ENCODE measurements around the gene WDR91.
"Not testable (repeated sequence)": the region's sequence is repeated elsewhere in the genome, so short reads cannot be mapped to it uniquely, and the experiment has no call there.

Gene WDR91

GRCh38 chr7:135240441-135240840, 29.1 kb upstream of the WDR91 start:
- no peak overlapping the region for H3K9ac ChIP-seq (ENCODE audit: low read depth, low read length)
- H3K36me3 ChIP-seq (ENCODE audit: insufficient read depth, low read length) = no peaks in the 10 kb centered on the region
- H3K4me1 ChIP-seq (ENCODE audit: insufficient read depth, low read length) = no peaks in the 10 kb centered on the region
- H3K9me3 ChIP-seq (ENCODE audit: control insufficient read depth, insufficient read depth, low read length) = no peaks in the 10 kb centered on the region

GRCh38 chr7:135239263-135239662, 27.9 kb upstream of the WDR91 start:
- Histone ChIP-seq H3K9me3 (ENCODE audit: control insufficient read depth, insufficient read depth, low read length) (no peaks in the 10 kb centered on the region), H3K36me3 (ENCODE audit: insufficient read depth, low read length) (no peaks in the 10 kb centered on the region), H3K9ac (ENCODE audit: low read depth, low read length) (no peak overlapping the region), H3K4me1 (ENCODE audit: insufficient read depth, low read length) (no peaks in the 10 kb centered on the region)

DNA sequence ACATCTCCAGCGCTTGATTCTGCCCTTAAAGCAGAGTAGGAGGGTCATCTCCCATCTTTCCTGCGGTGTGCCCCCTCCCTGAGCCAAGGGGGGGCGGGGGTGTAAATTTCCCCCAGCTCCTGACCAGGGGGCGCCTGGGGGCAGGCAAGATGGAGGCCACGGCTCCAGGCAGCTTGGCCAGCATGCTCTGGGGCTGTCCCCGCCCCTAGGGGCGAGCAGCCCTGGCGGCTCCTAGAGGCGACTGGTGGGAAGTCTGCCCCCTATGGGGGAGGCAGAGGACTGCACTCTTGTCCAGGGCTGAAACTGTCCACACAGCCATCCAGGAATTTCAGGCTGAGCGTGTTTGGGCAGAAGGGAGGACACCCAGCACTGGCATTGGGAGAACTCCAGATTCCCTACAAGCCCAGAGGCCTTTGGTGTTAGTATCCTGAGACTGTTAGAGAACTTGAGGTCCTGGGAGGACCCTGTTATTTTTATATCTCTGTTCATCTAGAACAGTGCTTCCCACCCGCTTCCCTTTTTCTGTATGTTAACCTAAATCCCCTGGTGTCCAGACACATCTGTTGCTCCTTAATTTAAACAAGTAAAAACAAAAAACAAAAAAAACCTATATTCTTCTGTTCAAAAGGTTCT, 26.9 kb upstream of the WDR91 start:
- no peaks in the 10 kb centered on the region for H3K4me1 ChIP-seq (ENCODE audit: insufficient read depth, low read length)
- no peak overlapping the region for H3K9ac ChIP-seq (ENCODE audit: low read depth, low read length)
- H3K9me3 ChIP-seq (ENCODE audit: control insufficient read depth, insufficient read depth, low read length) = no peaks in the 10 kb centered on the region
- H3K36me3 ChIP-seq (ENCODE audit: insufficient read depth, low read length) = no peaks in the 10 kb centered on the region

DNA sequence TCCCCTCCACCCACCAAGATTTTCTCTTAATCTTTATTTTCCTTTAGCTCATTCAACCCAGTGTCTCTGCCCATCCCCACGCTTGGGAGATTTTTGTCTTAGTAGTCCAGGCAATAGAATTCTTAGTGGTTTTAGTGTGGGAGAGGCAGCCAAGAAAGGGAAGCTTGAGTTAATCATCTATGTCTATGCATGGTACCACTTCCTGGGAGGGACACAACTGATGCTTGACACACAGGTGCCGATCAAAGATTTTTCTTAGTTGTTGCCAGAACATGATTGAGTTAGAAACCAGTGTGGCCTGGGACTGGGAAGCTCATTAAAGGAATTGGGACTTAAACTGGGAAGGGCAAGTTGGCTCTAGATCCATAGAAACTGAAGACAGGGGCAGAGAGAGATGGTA, 25.4 kb upstream of the WDR91 start:
- H3K9me3 ChIP-seq (ENCODE audit: control insufficient read depth, insufficient read depth, low read length) = no peaks in the 10 kb centered on the region
- no peaks in the 10 kb centered on the region for H3K36me3 ChIP-seq (ENCODE audit: insufficient read depth, low read length)
- H3K9ac ChIP-seq (ENCODE audit: low read depth, low read length) = no peak overlapping the region
- no peaks in the 10 kb centered on the region for H3K4me1 ChIP-seq (ENCODE audit: insufficient read depth, low read length)

GRCh38 chr7:135235841-135236240, 24.5 kb upstream of the WDR91 start:
- Histone ChIP-seq H3K4me1 (ENCODE audit: insufficient read depth, low read length) (no peaks in the 10 kb centered on the region), H3K36me3 (ENCODE audit: insufficient read depth, low read length) (no peaks in the 10 kb centered on the region), H3K9ac (ENCODE audit: low read depth, low read length) (no peak overlapping the region), H3K9me3 (ENCODE audit: control insufficient read depth, insufficient read depth, low read length) (no peaks in the 10 kb centered on the region)

DNA sequence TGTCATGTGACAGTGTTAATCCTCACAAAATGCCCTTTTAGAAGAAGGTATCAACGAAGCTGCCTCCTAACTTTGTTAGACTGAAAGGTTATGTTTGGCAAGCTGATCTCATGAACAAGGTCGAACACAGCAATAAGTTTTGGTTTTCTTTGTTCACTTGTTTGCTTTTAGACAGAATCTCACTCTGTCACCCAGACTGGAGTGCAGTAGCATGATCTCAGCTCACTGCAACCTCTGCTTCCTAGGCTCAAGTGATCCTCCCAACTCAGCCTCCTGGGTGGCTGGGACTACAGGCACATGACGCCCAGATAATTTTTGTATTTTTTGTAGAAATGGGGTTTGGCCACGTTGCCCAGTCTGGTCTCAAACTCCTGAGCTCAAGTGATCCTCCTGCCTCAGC, 23.4 kb upstream of the WDR91 start:
- Histone ChIP-seq H3K9ac (ENCODE audit: low read depth, low read length) (no peak overlapping the region), H3K4me1 (ENCODE audit: insufficient read depth, low read length) (no peaks in the 10 kb centered on the region), H3K9me3 (ENCODE audit: control insufficient read depth, insufficient read depth, low read length) (no peaks in the 10 kb centered on the region), H3K36me3 (ENCODE audit: insufficient read depth, low read length) (no peaks in the 10 kb centered on the region)

- not testable (repeated sequence) for H3K9ac ChIP-seq (ENCODE audit: low read depth, low read length); H3K4me1 ChIP-seq (ENCODE audit: insufficient read depth, low read length); H3K9me3 ChIP-seq (ENCODE audit: control insufficient read depth, insufficient read depth, low read length); H3K36me3 ChIP-seq (ENCODE audit: insufficient read depth, low read length)
Measured at GRCh38 chr7:135234095-135234494, 22.8 kb upstream of the WDR91 start.

GRCh38 chr7:135233570-135233969, 22.2 kb upstream of the WDR91 start, which contains the start of gene STRA8:
TSS of gene STRA8 (plus strand) at chr7:135233838. CDS start at chr7:135240525, 6,687 bp downstream.
- no peaks in the 10 kb centered on the region for H3K9me3 ChIP-seq (ENCODE audit: control insufficient read depth, insufficient read depth, low read length)
- H3K4me1 ChIP-seq (ENCODE audit: insufficient read depth, low read length) = no peaks in the 10 kb centered on the region
- no peak within 1 kb of the TSS for H3K9ac ChIP-seq (ENCODE audit: low read depth, low read length)

DNA sequence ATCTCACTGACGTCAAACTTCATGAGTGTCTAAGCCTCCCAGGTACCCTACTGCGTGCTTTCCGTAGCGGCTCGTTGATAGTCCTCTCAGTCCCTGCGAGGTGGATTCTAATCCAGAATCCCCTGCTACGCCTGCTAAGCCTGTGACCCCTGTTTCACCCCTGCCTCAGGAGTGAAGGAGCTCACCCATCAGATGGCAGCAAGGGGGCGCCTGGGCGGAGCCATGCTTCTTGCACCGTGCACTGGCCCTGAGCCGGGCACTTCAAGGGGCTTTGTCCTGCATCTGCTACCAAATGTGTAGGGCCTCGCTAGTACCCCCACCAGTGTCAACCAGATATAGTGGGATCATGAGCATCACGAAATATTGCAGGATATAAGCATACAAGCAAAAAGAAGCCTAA, 21.4 kb upstream of the WDR91 start:
- Histone ChIP-seq H3K9me3 (ENCODE audit: control insufficient read depth, insufficient read depth, low read length) (no peaks in the 10 kb centered on the region), H3K4me1 (ENCODE audit: insufficient read depth, low read length) (no peaks in the 10 kb centered on the region), H3K36me3 (ENCODE audit: insufficient read depth, low read length) (no peaks in the 10 kb centered on the region), H3K9ac (ENCODE audit: low read depth, low read length) (no peak overlapping the region)

More at GRCh38 chr7:135233570-135233969, 22.2 kb upstream of the WDR91 start, which contains the start of gene STRA8:
- H3K36me3 ChIP-seq (ENCODE audit: insufficient read depth, low read length) = no peaks in the 10 kb centered on the region

GRCh38 chr7:135232087-135232486, 20.8 kb upstream of the WDR91 start:
- Histone ChIP-seq H3K4me1 (ENCODE audit: insufficient read depth, low read length) (no peaks in the 10 kb centered on the region), H3K9ac (ENCODE audit: low read depth, low read length) (no peak overlapping the region), H3K9me3 (ENCODE audit: control insufficient read depth, insufficient read depth, low read length) (no peaks in the 10 kb centered on the region), H3K36me3 (ENCODE audit: insufficient read depth, low read length) (no peaks in the 10 kb centered on the region)

DNA sequence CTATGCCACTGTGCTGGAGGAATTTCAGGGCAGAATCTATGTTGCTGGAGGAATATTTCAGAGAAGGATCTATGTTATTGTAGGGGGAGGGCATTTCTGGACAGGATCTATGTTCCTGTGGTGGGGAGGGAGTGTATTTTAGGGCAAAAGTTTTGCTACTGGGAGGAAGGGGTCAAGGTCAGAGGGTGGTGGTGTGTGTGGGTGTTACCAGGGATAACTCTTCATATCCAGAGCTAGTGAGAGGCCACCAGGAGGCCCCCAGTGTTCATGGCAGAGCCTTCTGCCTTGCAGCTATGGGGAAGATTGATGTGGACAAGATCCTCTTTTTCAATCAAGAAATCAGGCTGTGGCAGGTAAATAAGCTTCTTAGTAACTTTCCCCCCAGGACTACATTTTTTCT, 20.4 kb upstream of the WDR91 start:
- Histone ChIP-seq H3K4me1 (ENCODE audit: insufficient read depth, low read length) (no peaks in the 10 kb centered on the region), H3K9me3 (ENCODE audit: control insufficient read depth, insufficient read depth, low read length) (no peaks in the 10 kb centered on the region), H3K9ac (ENCODE audit: low read depth, low read length) (no peak overlapping the region), H3K36me3 (ENCODE audit: insufficient read depth, low read length) (no peaks in the 10 kb centered on the region)

DNA sequence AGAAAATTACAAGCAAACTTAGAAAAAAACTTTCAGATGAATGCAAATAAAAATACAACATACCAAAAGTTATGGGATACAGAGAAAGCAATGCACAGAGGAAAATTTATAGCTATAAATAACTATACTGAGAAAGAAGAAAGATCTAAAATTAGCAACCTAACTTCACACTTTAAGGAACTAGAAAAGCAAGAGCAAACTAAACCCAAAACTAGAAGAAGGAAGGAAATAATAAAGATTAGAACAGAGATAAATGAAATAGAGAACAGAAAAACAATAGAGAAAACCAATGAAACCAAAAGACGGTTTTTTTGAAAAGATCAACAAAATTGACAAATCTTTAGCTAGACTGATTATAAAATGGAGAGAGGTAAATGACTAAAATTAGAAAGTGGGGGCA, 12.7 kb upstream of the WDR91 start:
- H3K4me1 ChIP-seq (ENCODE audit: insufficient read depth, low read length) = peaks cover 7% of the 10 kb centered on the region; the same call in 1 of the 2 replicates
- H3K36me3 ChIP-seq (ENCODE audit: insufficient read depth, low read length) = no peaks in the 10 kb centered on the region; the same call in 1 of the 2 replicates
- no peak overlapping the region for H3K9ac ChIP-seq (ENCODE audit: low read depth, low read length)
- H3K9me3 ChIP-seq (ENCODE audit: control insufficient read depth, insufficient read depth, low read length) = no peaks in the 10 kb centered on the region; the same call in 1 of the 2 replicates

DNA sequence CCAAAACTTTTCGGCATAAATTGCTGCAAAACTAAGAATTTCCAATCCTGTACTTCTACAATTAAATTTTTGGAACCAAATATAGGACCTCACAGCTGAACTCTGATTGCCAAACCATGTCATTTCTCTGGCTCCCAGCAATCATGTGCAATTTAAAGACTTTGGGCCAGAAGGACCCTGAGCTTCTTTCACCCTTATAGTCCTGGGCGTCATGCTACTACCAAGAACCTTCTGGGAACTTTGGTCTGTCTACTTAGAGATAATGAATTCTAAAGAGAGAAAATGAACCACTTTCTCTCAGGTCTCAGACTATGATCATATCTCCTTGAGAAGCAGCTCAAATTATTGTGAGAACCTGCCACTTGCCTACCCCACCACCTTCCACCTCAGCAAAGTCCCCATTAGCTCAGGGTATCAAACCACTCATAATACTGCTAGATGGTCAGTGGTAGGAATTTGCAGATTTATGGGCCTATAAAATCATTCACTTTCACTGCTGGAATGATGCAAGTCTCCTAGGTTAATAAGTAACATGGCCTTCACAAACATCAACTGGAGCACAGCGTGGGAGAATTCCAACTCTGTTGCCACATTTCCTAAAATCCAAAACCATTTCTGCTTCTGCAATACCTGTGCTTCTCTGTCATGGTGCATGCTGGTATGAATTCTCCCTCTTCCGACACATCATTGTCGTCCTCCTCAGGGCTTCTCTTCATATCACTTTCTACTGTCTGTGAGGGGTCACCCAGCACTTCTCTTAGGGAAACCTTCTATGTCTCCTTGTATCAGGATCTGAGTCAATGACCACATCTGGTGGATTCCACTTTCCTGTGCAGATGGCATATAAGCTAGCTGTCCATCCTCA, 6.6 kb upstream of the WDR91 start:
- H3K9ac ChIP-seq (ENCODE audit: low read depth, low read length) = no peak overlapping the region
- H3K4me1 ChIP-seq (ENCODE audit: insufficient read depth, low read length) = peaks cover 12% of the 10 kb centered on the region
- H3K9me3 ChIP-seq (ENCODE audit: control insufficient read depth, insufficient read depth, low read length) = no peaks in the 10 kb centered on the region; the same call in 1 of the 2 replicates
- H3K36me3 ChIP-seq (ENCODE audit: insufficient read depth, low read length) = no peaks in the 10 kb centered on the region; the same call in 1 of the 2 replicates

GRCh38 chr7:135215698-135216097, 4.4 kb upstream of the WDR91 start:
- Histone ChIP-seq H3K4me1 (ENCODE audit: insufficient read depth, low read length) (peaks cover 5% of the 10 kb centered on the region), H3K36me3 (ENCODE audit: insufficient read depth, low read length) (no peaks in the 10 kb centered on the region; the same call in 1 of the 2 replicates), H3K9ac (ENCODE audit: low read depth, low read length) (no peak overlapping the region), H3K9me3 (ENCODE audit: control insufficient read depth, insufficient read depth, low read length) (no peaks in the 10 kb centered on the region; the same call in 1 of the 2 replicates)

DNA sequence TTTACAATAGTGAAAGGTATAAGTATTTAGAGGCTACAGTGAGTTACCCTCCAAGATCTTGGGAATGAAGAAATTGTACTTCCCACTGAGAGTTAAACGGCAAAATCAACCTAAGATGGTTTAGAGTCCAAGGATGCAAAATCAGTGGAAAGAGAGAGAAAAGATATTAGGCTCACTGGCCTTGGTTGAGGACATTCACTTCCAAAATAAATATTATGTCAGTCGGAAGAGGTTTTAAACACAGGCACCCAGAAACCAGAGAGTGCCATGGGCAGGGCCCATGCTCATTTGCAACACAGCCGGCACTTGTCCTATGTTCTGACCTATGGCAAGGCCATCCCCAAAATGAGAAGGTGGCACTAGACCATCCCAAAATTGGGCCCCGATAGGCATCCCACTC, 3.9 kb upstream of the WDR91 start:
- Histone ChIP-seq H3K36me3 (ENCODE audit: insufficient read depth, low read length) (no peaks in the 10 kb centered on the region), H3K4me1 (ENCODE audit: insufficient read depth, low read length) (peaks cover 5% of the 10 kb centered on the region), H3K9ac (ENCODE audit: low read depth, low read length) (no peak overlapping the region), H3K9me3 (ENCODE audit: control insufficient read depth, insufficient read depth, low read length) (no peaks in the 10 kb centered on the region)

Measured in ES-I3 (cell line).